MCF 10A (cell line): ENCODE results near the gene KDM4B. TPM values are rescaled to one million over a fixed set of nuclear protein-coding genes. Genes with fewer than 3 reads are reported as not detected.

Experiments
- BruUV-seq: library from RNA; stranded (reverse); fragments of 400-500 nt; replicated peaks from 2 replicates; lab custom pipeline; 2021; lab: Mats Ljungman, UMichigan
- CTCF ChIA-PET: fragments of 300-600 bp; sonication (Branson Sonifier 250); formaldehyde crosslinking; extraction: SDS; loops from one replicate; lab custom pipeline; 2021; ENCODE audit warnings: antibody characterized with exemption, inconsistent platforms; lab: Yijun Ruan, JAX
- POLR2A ChIA-PET: fragments of 300-600, 350-650 bp; sonication (Branson Sonifier 250); formaldehyde crosslinking; extraction: SDS; loops from one replicate; lab custom pipeline; 2020; ENCODE audit warnings: antibody characterized with exemption, inconsistent platforms; lab: Yijun Ruan, JAX
- DNase-seq: peaks from one replicate; pipeline ENCODE4 v3.0.0-alpha.2; 2018; ENCODE audit not compliant: unreplicated experiment
- H3K27ac Mint-ChIP-seq: one replicate; pipeline ENCODE4 v1.8.0; 2022; ENCODE audit warnings: mild to moderate bottlenecking, low read depth, mixed read lengths; ENCODE audit not compliant: unreplicated experiment
- H3K27me3 Mint-ChIP-seq: one replicate; pipeline ENCODE4 v1.8.0; 2022; ENCODE audit warnings: mixed read lengths; ENCODE audit not compliant: insufficient read depth, unreplicated experiment
- H3K36me3 Mint-ChIP-seq: one replicate; pipeline ENCODE4 v1.8.0; 2022; ENCODE audit warnings: mild to moderate bottlenecking, moderate library complexity, mixed read lengths; ENCODE audit not compliant: insufficient read depth, unreplicated experiment
- H3K4me1 Mint-ChIP-seq: one replicate; pipeline ENCODE4 v1.8.0; 2022; ENCODE audit warnings: mixed read lengths; ENCODE audit not compliant: insufficient read depth, unreplicated experiment
- H3K4me3 Mint-ChIP-seq: one replicate; pipeline ENCODE4 v1.8.0; 2022; ENCODE audit warnings: mild to moderate bottlenecking, moderate library complexity, mixed read lengths; ENCODE audit not compliant: unreplicated experiment
- H3K9me3 Mint-ChIP-seq: one replicate; pipeline ENCODE4 v1.8.0; 2022; ENCODE audit warnings: mixed read lengths; ENCODE audit not compliant: unreplicated experiment
- intact Hi-C: fragments of 100-400 bp; cut with micrococcal nuclease; formaldehyde crosslinking; loops from 2 replicates; pipeline ENCODE4 v1.14.1; 2022
- total RNA-seq: library from RNA; stranded (reverse); gene quantifications from 2 replicates; pipeline ENCODE4 v1.2.3, GENCODE V29; 2022
- TF ChIP-seq, protein P1 (sequence below): fragments of 200-600 bp; IDR thresholded peaks from one replicate; pipeline ENCODE4 v1.8.0; 2022; ENCODE audit warnings: antibody characterized with exemption, mild to moderate bottlenecking; ENCODE audit not compliant: unreplicated experiment

KDM4B gene
- total RNA-seq, 1 experiment from 2014 or later: 34.4 TPM

- no peak overlapping the region for H3K4me3 Mint-ChIP-seq
- CTCF ChIA-PET: no interaction called here
- TF ChIP-seq, protein P1, sequence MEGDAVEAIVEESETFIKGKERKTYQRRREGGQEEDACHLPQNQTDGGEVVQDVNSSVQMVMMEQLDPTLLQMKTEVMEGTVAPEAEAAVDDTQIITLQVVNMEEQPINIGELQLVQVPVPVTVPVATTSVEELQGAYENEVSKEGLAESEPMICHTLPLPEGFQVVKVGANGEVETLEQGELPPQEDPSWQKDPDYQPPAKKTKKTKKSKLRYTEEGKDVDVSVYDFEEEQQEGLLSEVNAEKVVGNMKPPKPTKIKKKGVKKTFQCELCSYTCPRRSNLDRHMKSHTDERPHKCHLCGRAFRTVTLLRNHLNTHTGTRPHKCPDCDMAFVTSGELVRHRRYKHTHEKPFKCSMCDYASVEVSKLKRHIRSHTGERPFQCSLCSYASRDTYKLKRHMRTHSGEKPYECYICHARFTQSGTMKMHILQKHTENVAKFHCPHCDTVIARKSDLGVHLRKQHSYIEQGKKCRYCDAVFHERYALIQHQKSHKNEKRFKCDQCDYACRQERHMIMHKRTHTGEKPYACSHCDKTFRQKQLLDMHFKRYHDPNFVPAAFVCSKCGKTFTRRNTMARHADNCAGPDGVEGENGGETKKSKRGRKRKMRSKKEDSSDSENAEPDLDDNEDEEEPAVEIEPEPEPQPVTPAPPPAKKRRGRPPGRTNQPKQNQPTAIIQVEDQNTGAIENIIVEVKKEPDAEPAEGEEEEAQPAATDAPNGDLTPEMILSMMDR: no peak
- no peak for DNase-seq
- peaks cover 31% of the 10 kb centered on the region for H3K36me3 Mint-ChIP-seq
- no TSS peak for BruUV-seq
- H3K27ac Mint-ChIP-seq: no peak overlapping the region
- intact Hi-C loops: no loop called here
- H3K9me3 Mint-ChIP-seq: peaks cover 8% of the 10 kb centered on the region
- H3K27me3 Mint-ChIP-seq: no peaks in the 10 kb centered on the region
- no peaks in the 10 kb centered on the region for H3K4me1 Mint-ChIP-seq
- POLR2A ChIA-PET: interaction anchor here (0.6 kb wide), 1 partner anchor 24 kb away, joined by 3 read pairs; no protein-coding TSS in a partner anchor
These were observed 134.3 kb downstream of the KDM4B start for GRCh38 chr19:5103061-5103701.

DNA sequence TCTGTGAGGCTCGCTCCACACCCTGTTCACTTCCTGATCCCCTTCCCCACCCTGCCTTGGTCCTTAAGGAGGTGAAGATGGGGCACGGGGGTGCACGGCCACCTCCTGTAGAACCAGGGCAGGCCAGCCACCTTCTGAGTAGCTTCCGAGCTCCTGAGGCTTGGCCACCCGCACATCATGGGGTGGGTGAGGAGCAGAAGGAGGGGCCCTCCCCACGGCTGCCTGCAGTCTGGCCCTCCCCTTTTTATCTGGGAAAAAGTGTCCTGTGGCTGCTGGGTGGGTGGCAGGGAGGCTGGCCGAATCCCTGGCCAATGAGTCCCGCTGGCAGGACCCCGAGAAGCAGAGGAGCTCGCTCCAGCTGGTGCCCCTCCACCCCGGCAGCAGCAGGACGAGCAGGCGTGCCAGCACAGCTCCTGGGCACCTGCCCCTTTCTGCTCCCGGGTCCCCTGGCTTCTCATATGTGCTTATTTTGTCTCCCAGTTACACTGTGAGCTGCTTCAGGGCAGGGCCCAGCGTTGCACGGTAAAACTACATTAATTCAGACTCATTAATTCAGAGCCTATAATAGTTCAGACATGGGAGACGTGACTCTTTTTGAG, 135.0 kb downstream of the KDM4B start:
- no peak overlapping the region for H3K27ac Mint-ChIP-seq
- H3K4me1 Mint-ChIP-seq: no peaks in the 10 kb centered on the region
- no TSS peak for BruUV-seq
- intact Hi-C loops: no loop called here
- H3K9me3 Mint-ChIP-seq: peaks cover 8% of the 10 kb centered on the region
- H3K27me3 Mint-ChIP-seq: no peaks in the 10 kb centered on the region
- H3K36me3 Mint-ChIP-seq: peaks cover 30% of the 10 kb centered on the region
- POLR2A ChIA-PET: interaction anchor here (0.6 kb wide), 2 partner anchors 25 to 566 kb away, joined by 3 read pairs; no protein-coding TSS in a partner anchor
- TF ChIP-seq, protein P1: no peak
- H3K4me3 Mint-ChIP-seq: no peak overlapping the region
- CTCF ChIA-PET: interaction anchor here (0.5 kb wide), 1 partner anchor 631 kb away, joined by 3 read pairs; no protein-coding TSS in a partner anchor
- DNase-seq: no peak

- Mint-ChIP-seq H3K27ac (no peak overlapping the region), H3K36me3 (peaks cover 22% of the 10 kb centered on the region), H3K27me3 (no peaks in the 10 kb centered on the region), H3K4me3 (no peak overlapping the region), H3K4me1 (no peaks in the 10 kb centered on the region), H3K9me3 (peaks cover 7% of the 10 kb centered on the region)
- BruUV-seq: no TSS peak
- no peak for DNase-seq
- ChIA-PET POLR2A (no interaction called here), CTCF (interaction anchor here (0.7 kb wide), 1 partner anchor 10 kb away, joined by 3 read pairs; no protein-coding TSS in a partner anchor)
- intact Hi-C loops: no loop called here
- TF ChIP-seq, protein P1: no peak
These were observed 136.0 kb downstream of the KDM4B start for GRCh38 chr19:5104871-5105351.

- H3K27me3 Mint-ChIP-seq: no peaks in the 10 kb centered on the region
- TF ChIP-seq, protein P1: no peak
- POLR2A ChIA-PET: interaction anchor here (0.5 kb wide), 1 partner anchor 113 kb away, joined by 3 read pairs; no protein-coding TSS in a partner anchor
- H3K4me1 Mint-ChIP-seq: no peaks in the 10 kb centered on the region
- DNase-seq: no peak
- no peak overlapping the region for H3K27ac Mint-ChIP-seq
- intact Hi-C loops: no loop called here
- CTCF ChIA-PET: no interaction called here
- no peaks in the 10 kb centered on the region for H3K9me3 Mint-ChIP-seq
- H3K36me3 Mint-ChIP-seq: peaks cover 13% of the 10 kb centered on the region
- BruUV-seq: no TSS peak
- no peak overlapping the region for H3K4me3 Mint-ChIP-seq
These were observed 137.3 kb downstream of the KDM4B start for GRCh38 chr19:5106191-5106726.
